ENCODE data around the gene TBC1D4.

DNA sequence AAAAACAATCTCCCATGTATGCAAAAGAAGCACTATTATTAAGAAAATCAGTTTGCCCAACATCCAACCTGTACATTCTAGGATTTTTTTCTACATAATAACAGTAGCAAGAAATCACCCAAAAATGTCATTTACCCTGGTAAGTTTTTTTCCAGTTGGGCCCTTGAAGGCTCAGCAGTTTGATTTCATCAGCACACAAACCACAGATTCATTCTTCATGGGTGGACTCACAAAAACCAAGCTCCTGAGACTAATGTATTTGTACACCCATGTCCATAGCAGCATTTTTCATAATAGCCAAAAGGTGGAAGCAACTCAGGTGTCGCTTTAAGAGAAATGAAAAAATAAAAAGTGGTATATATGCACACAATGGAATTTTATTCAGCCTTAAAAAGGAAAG lies 210.1 kb downstream of the TBC1D4 start:
- TF ChIP-seq CTCF (conservative IDR thresholded peaks at IDR 0.05 in 1 of 2, IDR thresholded peaks at IDR 0.05 in 1 of 2; ENCODE audit: extremely low read depth in 1 of 2, insufficient read depth in 1 of 2, low read depth in 1 of 2, low read length in 2 of 2) (no peak), EZH2 (IDR thresholded peaks at IDR 0.05; ENCODE audit: borderline replicate concordance, low read length) (no peak)
